ENCODE measurements around the gene CALD1.
A peak's percentile ranks its signal among the peaks of the same experiment; 100 is the strongest.

The CALD1 gene

DNA sequence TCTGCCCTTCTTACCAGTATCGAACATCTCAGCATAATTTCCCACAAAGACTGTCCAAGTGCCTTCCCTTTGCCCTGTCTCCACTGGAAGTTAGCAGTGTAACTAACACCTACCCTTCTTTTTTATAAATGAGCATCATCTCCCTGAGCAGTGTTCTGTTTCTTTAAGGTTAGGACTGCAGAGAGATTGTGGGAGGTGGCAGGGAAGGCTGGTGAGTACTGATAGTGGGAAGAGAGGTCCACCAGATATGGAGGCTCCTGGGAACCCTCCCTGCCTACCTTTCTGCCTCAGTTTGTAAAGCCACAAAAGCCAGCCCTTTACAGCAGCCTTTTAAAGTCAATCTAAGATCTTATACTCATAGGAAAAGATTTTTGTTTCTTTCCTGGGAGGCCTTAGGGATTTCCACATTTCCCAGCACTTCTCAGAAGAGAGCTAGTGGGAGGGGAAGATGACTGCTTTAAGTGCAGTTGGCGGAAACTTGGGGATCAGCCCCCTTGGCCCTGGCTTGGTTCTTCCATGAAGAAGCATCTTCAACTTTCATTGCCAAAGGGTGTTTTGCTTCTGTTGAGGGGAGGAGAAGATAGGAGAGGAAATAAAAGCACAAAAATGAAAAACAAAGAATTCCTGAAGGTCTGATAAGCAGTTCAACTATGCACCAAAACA, 36.6 kb upstream of the CALD1 start:
- Mint-ChIP-seq H3K27me3 (ENCODE audit: low read depth) (peaks cover 7% of the 10 kb centered on the region), H3K4me3 (no peak overlapping the region), H3K27ac (peak overlapping the region in 2 of 3 experiments; percentile 5 to 82), H3K4me1 (peaks cover 29% of the 10 kb centered on the region), H3K9me3 (peaks cover 3% of the 10 kb centered on the region), H3K36me3 (ENCODE audit: low read depth) (no peaks in the 10 kb centered on the region)
- TF ChIP-seq, protein P1, sequence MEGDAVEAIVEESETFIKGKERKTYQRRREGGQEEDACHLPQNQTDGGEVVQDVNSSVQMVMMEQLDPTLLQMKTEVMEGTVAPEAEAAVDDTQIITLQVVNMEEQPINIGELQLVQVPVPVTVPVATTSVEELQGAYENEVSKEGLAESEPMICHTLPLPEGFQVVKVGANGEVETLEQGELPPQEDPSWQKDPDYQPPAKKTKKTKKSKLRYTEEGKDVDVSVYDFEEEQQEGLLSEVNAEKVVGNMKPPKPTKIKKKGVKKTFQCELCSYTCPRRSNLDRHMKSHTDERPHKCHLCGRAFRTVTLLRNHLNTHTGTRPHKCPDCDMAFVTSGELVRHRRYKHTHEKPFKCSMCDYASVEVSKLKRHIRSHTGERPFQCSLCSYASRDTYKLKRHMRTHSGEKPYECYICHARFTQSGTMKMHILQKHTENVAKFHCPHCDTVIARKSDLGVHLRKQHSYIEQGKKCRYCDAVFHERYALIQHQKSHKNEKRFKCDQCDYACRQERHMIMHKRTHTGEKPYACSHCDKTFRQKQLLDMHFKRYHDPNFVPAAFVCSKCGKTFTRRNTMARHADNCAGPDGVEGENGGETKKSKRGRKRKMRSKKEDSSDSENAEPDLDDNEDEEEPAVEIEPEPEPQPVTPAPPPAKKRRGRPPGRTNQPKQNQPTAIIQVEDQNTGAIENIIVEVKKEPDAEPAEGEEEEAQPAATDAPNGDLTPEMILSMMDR (IDR thresholded peaks at IDR 0.05; ENCODE audit: unreplicated experiment in 3 of 3): no peak

DNA sequence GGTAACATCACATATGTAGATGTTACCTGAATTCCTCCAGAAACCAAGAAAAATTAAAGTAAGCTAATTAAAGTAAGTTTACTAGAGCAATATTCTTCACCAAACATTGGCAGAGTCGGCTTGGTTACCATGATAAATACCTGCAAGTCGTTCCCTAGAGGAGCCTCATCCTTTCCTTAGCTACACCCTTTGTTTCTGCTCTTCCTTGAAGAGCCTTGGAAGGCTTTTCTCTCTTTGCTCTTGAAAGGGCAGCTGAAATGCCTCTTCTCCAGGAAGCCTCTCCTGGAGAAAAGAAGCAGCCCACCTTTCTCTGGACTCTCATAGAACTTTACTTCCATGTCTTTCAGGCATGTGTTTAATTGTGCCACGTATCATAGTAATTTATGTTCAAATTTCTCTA, 34.9 kb upstream of the CALD1 start:
- TF ChIP-seq, protein P1 (IDR thresholded peaks at IDR 0.05; ENCODE audit: unreplicated experiment in 3 of 3): no peak
- H3K4me3 Mint-ChIP-seq: no peak overlapping the region
- peaks cover 3% of the 10 kb centered on the region for H3K9me3 Mint-ChIP-seq
- peaks cover 23% of the 10 kb centered on the region for H3K4me1 Mint-ChIP-seq
- H3K36me3 Mint-ChIP-seq (ENCODE audit: low read depth): no peaks in the 10 kb centered on the region
- peaks cover 7% of the 10 kb centered on the region for H3K27me3 Mint-ChIP-seq (ENCODE audit: low read depth)
- H3K27ac Mint-ChIP-seq: no peak overlapping the region

DNA sequence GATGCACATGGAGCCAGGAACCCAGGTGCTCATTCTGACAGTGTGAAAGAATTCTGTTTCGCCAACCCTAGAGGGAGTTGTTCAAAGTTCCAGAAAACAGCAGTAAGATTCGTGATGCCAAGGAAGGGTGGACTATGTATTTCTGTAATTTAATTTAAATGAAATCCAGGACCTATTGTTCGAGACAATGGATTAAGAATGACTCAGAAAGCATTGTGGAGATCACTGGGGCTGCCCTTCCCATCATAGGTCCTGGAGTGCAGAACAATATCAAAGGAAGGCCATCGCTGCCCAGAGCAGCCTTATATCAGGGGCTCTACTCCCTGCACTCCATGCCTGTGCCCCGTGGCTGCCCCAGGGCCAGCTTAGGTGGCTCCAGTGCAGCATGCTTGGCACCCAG, 32.1 kb upstream of the CALD1 start:
- TF ChIP-seq, protein P1 (IDR thresholded peaks at IDR 0.05; ENCODE audit: unreplicated experiment in 3 of 3): no peak
- H3K27ac Mint-ChIP-seq: no peak overlapping the region
- no peak overlapping the region for H3K4me3 Mint-ChIP-seq
- peaks cover 3% of the 10 kb centered on the region for H3K9me3 Mint-ChIP-seq
- no peaks in the 10 kb centered on the region for H3K36me3 Mint-ChIP-seq (ENCODE audit: low read depth)
- peaks cover 7% of the 10 kb centered on the region for H3K27me3 Mint-ChIP-seq (ENCODE audit: low read depth)
- H3K4me1 Mint-ChIP-seq: peaks cover 13% of the 10 kb centered on the region

DNA sequence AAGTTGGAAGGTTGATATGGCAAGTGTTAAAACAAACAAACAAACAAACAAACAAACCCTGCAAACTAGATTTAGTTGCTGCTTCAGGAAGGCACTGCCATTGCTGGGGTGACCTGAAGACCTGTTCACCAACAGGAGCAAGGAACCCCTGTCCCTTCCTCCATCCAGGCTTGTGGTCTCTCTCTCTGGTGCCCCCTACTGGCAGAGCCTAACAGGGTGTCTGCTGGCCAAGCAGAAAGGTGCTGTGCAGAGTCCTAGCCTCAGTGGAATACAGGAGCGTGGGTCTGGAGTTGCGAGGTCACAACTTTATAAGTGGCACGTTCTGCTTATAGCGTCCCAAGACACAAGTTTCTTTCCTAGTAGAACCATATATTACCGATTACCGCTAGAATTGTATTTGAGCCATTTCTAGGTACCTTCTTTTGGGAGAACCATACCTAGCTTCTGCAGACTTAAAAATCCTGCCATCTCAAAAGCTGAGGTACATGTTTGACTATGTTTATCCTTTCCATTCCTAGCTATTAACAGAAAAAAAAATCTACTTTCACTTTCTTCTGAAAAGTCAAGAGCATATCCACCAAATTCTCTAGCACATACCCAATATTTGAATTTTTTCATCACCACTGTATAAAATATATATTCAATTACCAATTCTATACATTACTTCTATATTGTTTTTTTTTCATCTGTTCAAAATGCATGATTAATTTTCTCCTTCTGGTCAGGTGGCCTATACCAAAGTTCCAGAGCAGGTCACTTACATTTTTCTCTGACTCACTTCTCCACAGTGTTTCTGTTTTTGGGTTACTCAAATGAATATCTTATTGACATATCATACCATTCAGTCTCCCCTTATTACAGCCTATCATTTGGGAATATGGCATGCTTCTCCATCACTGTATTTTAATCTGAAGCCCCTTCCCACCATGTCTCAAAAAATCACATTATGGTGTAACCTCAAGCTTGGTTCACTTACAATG, 29.1 kb upstream of the CALD1 start:
- no peaks in the 10 kb centered on the region for H3K27me3 Mint-ChIP-seq (ENCODE audit: low read depth)
- no peaks in the 10 kb centered on the region for H3K4me1 Mint-ChIP-seq
- no peak overlapping the region for H3K27ac Mint-ChIP-seq
- H3K4me3 Mint-ChIP-seq: no peak overlapping the region
- H3K36me3 Mint-ChIP-seq (ENCODE audit: low read depth): no peaks in the 10 kb centered on the region
- TF ChIP-seq, protein P1 (IDR thresholded peaks at IDR 0.05; ENCODE audit: unreplicated experiment in 3 of 3): peak; percentile 24 to 51 (median 34)
- H3K9me3 Mint-ChIP-seq: peaks cover 3% of the 10 kb centered on the region

DNA sequence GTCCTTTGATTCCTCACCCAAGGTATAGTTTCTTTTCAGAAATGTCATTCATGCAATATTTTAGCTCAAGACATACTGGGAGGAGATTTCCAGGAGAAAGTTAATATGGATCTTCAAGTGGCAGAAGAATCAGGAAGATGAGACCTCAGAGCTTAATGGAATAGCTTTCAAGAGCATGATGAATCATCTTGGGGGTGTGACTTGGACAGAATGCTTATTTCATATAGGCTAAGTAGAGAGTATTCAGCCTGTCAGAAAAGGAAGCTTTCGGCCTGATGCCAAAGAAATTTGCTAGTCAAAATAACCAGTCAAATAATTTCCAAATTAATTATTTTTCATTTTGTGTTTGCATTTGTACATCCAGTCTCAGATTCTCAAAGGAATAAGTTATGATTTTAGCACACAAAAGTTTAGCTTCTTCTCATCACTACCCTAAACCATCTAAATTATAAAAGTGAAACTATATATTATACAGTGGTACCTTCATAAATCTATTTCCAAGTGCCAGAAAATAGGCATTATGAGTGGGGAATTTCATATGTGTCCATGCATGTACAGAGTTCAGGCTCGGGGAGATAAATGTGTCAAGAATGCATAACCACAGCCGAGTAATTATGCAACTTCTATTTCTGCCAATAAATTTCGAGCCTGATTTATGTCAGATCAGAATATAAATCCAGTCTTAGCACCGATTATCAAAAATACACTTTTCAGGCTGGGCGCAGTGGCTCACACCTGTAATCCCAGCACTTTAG, 27.3 kb upstream of the CALD1 start:
- Mint-ChIP-seq H3K27me3 (ENCODE audit: low read depth) (no peaks in the 10 kb centered on the region), H3K27ac (no peak overlapping the region), H3K4me3 (no peak overlapping the region), H3K4me1 (no peaks in the 10 kb centered on the region), H3K36me3 (ENCODE audit: low read depth) (no peaks in the 10 kb centered on the region), H3K9me3 (peaks cover under 1% of the 10 kb centered on the region)
- TF ChIP-seq, protein P1 (IDR thresholded peaks at IDR 0.05; ENCODE audit: unreplicated experiment in 3 of 3): no peak
